RWPE1 (cell line): Measurements from ENCODE around the gene IFT172.
A peak's percentile ranks its signal among the peaks of the same experiment; 100 is the strongest.

Experiments
- CTCF ChIA-PET: fragments of 350-600 bp; sonication (Branson Sonifier 250); formaldehyde crosslinking; extraction: SDS; loops from one replicate; lab custom pipeline; 2021; lab: Yijun Ruan, JAX
- POLR2A ChIA-PET: fragments of 400-600 bp; formaldehyde crosslinking; extraction: SDS; loops from one replicate; lab custom pipeline; 2020; ENCODE audit warnings: antibody characterized with exemption; ENCODE audit not compliant: low non-redundant PET; lab: Yijun Ruan, JAX
- DNase-seq: peaks from one replicate; pipeline ENCODE4 v3.0.0; 2012; ENCODE audit warnings: low spot score
- H3K27ac ChIP-seq: fragments of 450-650 bp; 2 replicates; pipeline ENCODE4 v1.5.1; 2017
- CTCF ChIP-seq: fragments of 450-650 bp; conservative IDR thresholded peaks from 2 replicates; pipeline ENCODE4 v1.5.1; 2017; ENCODE audit warnings: low read depth, mild to moderate bottlenecking

Gene IFT172

DNA sequence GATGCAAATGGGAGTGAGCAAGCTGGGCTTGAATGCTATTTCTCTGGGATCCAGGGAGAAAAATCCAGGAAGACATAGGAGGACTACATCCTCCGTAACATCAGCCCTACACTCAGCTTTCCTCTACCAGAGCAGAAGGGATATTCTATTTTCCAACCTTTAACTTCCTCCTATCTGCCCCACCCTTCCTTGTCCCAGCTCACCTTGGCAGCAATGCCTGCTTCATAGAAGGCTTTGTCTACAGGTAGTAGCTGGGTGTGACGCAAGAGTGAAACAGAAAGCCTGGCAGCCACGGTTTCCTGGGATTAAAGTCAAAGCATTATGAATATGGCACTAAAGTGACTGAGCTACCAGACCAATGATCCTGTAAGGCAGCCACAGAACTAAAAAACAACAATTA lies 43.5 kb downstream of the IFT172 start:
- TF ChIP-seq CTCF, result no peak
- peak; percentile 66 for DNase-seq
- H3K27ac ChIP-seq, result peak overlapping the region; percentile 53
- ChIA-PET CTCF (no interaction called here), POLR2A (no interaction called here)

DNA sequence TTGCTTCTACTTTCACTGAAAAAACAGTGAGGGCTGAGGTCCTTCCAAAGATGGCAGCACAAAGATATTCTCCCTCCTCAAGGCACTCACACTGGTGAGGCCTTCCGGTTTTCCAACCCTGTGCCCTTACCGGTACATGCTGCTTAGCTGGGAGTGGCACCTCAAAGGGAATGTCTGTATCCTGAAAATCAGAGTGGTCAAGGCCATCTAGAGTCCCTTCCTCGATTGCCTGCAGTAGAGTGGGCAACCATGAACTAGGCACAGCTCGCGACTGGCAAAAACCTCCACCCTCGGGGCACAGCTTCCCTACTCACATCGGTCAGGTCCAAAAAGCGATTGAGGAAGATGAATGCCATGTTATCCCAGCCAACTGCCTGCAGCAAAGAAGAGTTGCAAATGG lies 43.9 kb downstream of the IFT172 start:
- ChIA-PET CTCF (no interaction called here), POLR2A (no interaction called here)
- TF ChIP-seq CTCF, result no peak
- H3K27ac ChIP-seq, result peak overlapping the region; percentile 53
- DNase-seq, result no peak

DNA sequence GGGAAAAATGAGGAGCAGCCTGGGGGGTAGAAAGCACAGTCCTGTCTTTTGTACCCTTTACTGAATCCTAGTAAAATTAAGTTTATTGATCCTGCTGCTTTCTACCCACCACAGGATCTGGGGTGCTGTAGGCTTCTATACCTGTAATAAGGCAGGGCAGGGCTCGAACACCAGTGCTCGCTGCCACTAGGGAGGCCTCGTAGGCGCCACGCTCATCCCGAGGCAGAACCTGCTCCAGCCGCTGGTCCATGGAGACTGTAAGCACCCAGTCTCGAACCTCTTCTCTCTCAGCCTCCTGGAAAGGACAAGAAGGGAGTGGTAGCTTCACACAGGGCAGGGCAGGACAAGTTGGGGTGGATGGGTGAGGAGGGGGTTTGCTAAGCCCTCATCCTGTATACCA lies 44.4 kb downstream of the IFT172 start:
- DNase-seq, result no peak
- POLR2A ChIA-PET, result no interaction called here
- CTCF ChIA-PET, result no interaction called here
- TF ChIP-seq CTCF, result no peak
- H3K27ac ChIP-seq, result peak overlapping the region; percentile 53

- peak overlapping the region; percentile 49 for H3K27ac ChIP-seq
- no peak for DNase-seq
- no peak for TF ChIP-seq CTCF
- ChIA-PET CTCF (no interaction called here), POLR2A (no interaction called here)
Observed at GRCh38 chr2:27442920-27443282, 46.6 kb downstream of the IFT172 start.

- ChIA-PET POLR2A (no interaction called here), CTCF (interaction anchor here (1.3 kb wide), 1 partner anchor 13 kb away, joined by 4 read pairs; no protein-coding TSS in a partner anchor)
- peak; percentile 54 for TF ChIP-seq CTCF
- peak within 1 kb of the TSS; percentile 49 for H3K27ac ChIP-seq
- peak; percentile 92 for DNase-seq
Observed at GRCh38 chr2:27441958-27442919, 47.3 kb downstream of the IFT172 start, which contains the start of gene KRTCAP3. Gene KRTCAP3, plus strand, starts transcription at chr2:27442381. Its CDS starts 32 bp downstream, at chr2:27442413.

- ChIA-PET CTCF (interaction anchor here (1.3 kb wide), 1 partner anchor 12 kb away, joined by 4 read pairs; no protein-coding TSS in a partner anchor), POLR2A (no interaction called here)
- DNase-seq, result no peak
- TF ChIP-seq CTCF, result no peak
- H3K27ac ChIP-seq, result peak overlapping the region; percentile 49
Observed at GRCh38 chr2:27441226-27441926, 48.2 kb downstream of the IFT172 start.
